Measurements from ENCODE around the gene AAMDC. TPM values are rescaled to one million over a fixed set of nuclear protein-coding genes. Genes with fewer than 3 reads are reported as not detected.

AAMDC gene
- 10 to 100 TPM; 12.7 to 13.0 TPM for total RNA-seq

DNA sequence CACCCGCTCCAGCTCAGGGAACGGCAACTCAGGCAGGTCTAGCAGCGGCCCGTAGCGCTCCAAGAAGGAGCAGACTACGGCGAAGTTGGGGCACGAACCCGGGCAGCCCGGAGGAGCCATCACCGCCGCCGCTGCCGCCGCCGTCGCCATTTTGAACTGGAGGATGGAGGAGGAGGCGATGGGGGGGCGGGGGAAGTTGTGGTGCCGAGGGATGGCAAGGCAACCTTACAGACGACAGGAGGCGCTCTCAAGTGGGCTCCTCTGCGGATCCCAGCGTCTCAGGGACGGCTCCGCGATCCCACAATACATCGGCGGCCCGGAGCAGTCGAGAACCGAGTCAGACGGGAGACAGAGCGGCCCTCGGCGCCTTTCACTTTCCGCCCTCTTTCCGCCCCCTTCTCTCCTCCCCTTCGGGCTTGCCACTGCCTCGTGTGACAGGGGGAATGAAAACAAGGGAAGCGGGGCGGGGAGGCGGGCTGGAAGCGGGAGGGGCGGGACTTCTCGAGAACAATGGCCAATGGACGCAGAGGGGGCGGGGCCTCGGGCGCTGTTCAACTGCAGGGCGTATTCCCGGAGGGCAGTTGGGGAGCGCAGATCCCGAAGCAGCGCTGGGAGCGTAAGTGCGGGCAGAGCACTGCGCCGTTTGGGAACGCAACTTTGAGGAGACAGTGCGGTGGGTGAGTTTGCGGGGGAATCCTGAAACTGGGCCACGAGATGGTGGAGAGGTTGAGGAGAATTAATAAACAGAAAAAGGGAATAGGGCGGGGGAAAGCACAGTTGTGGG lies at the start of gene AAMDC, which contains the start of gene RSF1:
TSS of gene AAMDC (plus strand) at position 580 of the 784 bp plus-strand sequence. CDS start 21,353 bp downstream, outside the sequence.
TSS of gene RSF1 (minus strand) at position 158 of the 784 bp plus-strand sequence. CDS start at position 150, 8 bp downstream.
- Mint-ChIP-seq H3K36me3 (ENCODE audit: low read depth) (peaks cover 18% of the 10 kb centered on the region), H3K4me1 (ENCODE audit: low read depth) (peaks cover 35% of the 10 kb centered on the region), H3K4me3 (peak within 1 kb of the TSS; percentile 97), H3K27me3 (ENCODE audit: low read depth) (no peaks in the 10 kb centered on the region), H3K27ac (peak within 1 kb of the TSS; percentile 93), H3K9me3 (ENCODE audit: insufficient read depth) (peaks cover 5% of the 10 kb centered on the region)
- ChIA-PET POLR2A (interaction anchor here (0.7 to 3.3 kb wide), 2 partner anchors 174 to 179 kb away, joined by 3 to 17 read pairs; partner anchors contain the start of gene INTS4), CTCF (interaction anchor here (1.0 to 4.0 kb wide), 4 partner anchors 172 to 179 kb away, joined by 3 to 25 read pairs (median 4); partner anchors contain the start of gene INTS4)
- DNase-seq (peak; percentile 98), ATAC-seq (peak; percentile 90)

DNA sequence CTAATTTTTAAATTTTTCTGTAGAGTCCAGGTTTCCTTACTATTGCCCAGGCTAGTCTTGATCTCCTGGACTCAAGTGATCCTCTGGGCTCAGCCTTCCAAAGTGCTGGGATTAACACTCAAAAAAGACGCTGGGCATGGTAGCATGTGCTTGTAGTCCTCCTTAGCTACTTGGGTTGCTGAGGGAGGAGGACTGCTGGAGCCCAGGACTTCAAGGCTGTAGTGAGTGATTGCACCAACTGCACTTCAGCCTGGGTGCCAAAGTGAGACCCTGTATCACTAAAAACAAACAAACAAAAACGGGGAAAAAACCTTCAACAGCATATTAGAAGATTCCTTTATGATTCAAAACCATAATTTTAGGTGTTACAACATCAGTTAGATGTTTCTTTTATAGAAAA lies 45.0 kb upstream of the AAMDC start:
- no peak overlapping the region for H3K27ac Mint-ChIP-seq
- H3K4me1 Mint-ChIP-seq (ENCODE audit: low read depth) = peaks cover 16% of the 10 kb centered on the region
- no peaks in the 10 kb centered on the region for H3K9me3 Mint-ChIP-seq (ENCODE audit: insufficient read depth)
- ATAC-seq (no peak), DNase-seq (no peak)
- no peaks in the 10 kb centered on the region for H3K27me3 Mint-ChIP-seq (ENCODE audit: low read depth)
- ChIA-PET CTCF (interaction anchor here (0.7 to 1.9 kb wide), 7 partner anchors 10 to 413 kb away, joined by 3 to 9 read pairs (median 4); no protein-coding TSS in a partner anchor), POLR2A (no interaction called here)
- H3K4me3 Mint-ChIP-seq = no peak overlapping the region
- H3K36me3 Mint-ChIP-seq (ENCODE audit: low read depth) = no peaks in the 10 kb centered on the region

DNA sequence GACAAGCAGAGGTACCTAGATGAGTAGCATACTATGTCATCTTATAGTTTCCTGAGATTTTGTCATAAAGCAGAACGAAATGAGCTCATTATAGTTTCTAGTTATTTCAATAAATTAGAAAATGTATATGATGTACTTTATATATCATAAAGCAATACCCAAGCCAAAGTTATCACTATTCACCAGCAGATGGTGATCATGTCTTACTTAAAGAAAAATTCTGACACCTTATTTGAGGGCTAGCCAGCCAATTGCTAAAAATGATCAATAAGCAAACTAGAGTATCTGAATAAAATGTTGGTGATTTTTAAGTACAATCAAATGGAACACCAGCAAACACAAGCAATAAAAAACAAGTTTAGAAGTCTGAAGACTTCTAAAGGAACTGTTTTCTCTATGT lies 44.5 kb upstream of the AAMDC start:
- ATAC-seq = no peak
- Mint-ChIP-seq H3K27me3 (ENCODE audit: low read depth) (no peaks in the 10 kb centered on the region), H3K36me3 (ENCODE audit: low read depth) (peaks cover under 1% of the 10 kb centered on the region), H3K27ac (no peak overlapping the region), H3K4me3 (no peak overlapping the region), H3K9me3 (ENCODE audit: insufficient read depth) (no peaks in the 10 kb centered on the region), H3K4me1 (ENCODE audit: low read depth) (peaks cover 11% of the 10 kb centered on the region)
- ChIA-PET POLR2A (no interaction called here), CTCF (interaction anchor here (0.7 to 1.9 kb wide), 6 partner anchors 10 to 413 kb away, joined by 3 to 9 read pairs (median 4); no protein-coding TSS in a partner anchor)
- DNase-seq = no peak

GRCh38 chr11:77778118-77778517 lies 42.8 kb upstream of the AAMDC start:
- ATAC-seq (no peak), DNase-seq (no peak)
- ChIA-PET CTCF (no interaction called here), POLR2A (no interaction called here)
- H3K27ac Mint-ChIP-seq = no peak overlapping the region
- H3K9me3 Mint-ChIP-seq (ENCODE audit: insufficient read depth) = no peaks in the 10 kb centered on the region
- no peak overlapping the region for H3K4me3 Mint-ChIP-seq
- no peaks in the 10 kb centered on the region for H3K27me3 Mint-ChIP-seq (ENCODE audit: low read depth)
- H3K36me3 Mint-ChIP-seq (ENCODE audit: low read depth) = peaks cover 2% of the 10 kb centered on the region
- H3K4me1 Mint-ChIP-seq (ENCODE audit: low read depth) = no peaks in the 10 kb centered on the region

DNA sequence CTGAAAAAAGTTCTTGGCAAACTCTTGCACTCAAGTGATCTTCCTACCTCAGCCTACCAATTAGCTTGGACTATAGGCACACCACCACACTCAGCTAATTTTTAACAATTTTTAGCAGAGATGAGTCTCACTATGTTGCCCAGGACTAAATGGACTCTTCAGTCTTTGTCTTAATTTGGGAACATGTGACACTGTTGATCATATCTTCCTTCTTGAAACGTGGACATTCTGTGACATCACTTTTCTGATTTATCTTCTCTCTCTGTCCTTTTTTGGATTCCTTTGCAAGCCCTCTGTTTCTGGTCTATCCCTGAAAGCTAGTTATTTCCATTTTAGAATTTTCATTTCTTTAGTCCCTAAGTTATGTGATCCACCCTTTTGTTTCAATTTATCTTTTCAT lies 42.4 kb upstream of the AAMDC start:
- H3K27me3 Mint-ChIP-seq (ENCODE audit: low read depth) = no peaks in the 10 kb centered on the region
- DNase-seq (no peak), ATAC-seq (no peak)
- POLR2A ChIA-PET = no interaction called here
- H3K4me3 Mint-ChIP-seq = no peak overlapping the region
- H3K36me3 Mint-ChIP-seq (ENCODE audit: low read depth) = peaks cover 2% of the 10 kb centered on the region
- no peak overlapping the region for H3K27ac Mint-ChIP-seq
- no peaks in the 10 kb centered on the region for H3K4me1 Mint-ChIP-seq (ENCODE audit: low read depth)
- no peaks in the 10 kb centered on the region for H3K9me3 Mint-ChIP-seq (ENCODE audit: insufficient read depth)
- CTCF ChIA-PET = interaction anchor here (0.8 kb wide), 1 partner anchor 221 kb away, joined by 3 read pairs; no protein-coding TSS in a partner anchor

GRCh38 chr11:77779935-77780334 lies 41.0 kb upstream of the AAMDC start:
- ChIA-PET CTCF (no interaction called here), POLR2A (no interaction called here)
- H3K9me3 Mint-ChIP-seq (ENCODE audit: insufficient read depth) = no peaks in the 10 kb centered on the region
- ATAC-seq (no peak), DNase-seq (no peak)
- no peaks in the 10 kb centered on the region for H3K27me3 Mint-ChIP-seq (ENCODE audit: low read depth)
- H3K27ac Mint-ChIP-seq = no peak overlapping the region
- no peak overlapping the region for H3K4me3 Mint-ChIP-seq
- H3K4me1 Mint-ChIP-seq (ENCODE audit: low read depth) = no peaks in the 10 kb centered on the region
- peaks cover 6% of the 10 kb centered on the region for H3K36me3 Mint-ChIP-seq (ENCODE audit: low read depth)

DNA sequence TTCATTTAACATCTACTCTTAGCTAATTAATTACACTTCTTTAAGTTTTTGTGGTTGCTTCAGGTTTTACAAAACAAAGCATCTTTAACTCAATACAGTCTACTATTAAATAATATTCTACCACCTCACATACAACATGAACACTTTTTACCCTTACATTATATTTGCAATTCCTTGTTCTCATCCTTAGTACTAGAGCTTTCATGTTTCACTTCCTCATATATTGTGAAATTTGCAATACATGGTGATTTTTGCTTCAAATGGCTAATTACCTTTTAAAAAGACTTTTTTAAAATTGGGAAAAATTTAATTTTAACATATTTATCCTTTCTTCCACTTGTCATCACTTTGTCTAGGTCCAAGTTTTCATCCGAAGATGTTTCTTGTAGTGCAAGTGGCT lies 37.9 kb upstream of the AAMDC start:
- ChIA-PET POLR2A (no interaction called here), CTCF (no interaction called here)
- H3K4me3 Mint-ChIP-seq = no peak overlapping the region
- ATAC-seq (no peak), DNase-seq (no peak)
- H3K36me3 Mint-ChIP-seq (ENCODE audit: low read depth) = peaks cover 9% of the 10 kb centered on the region
- H3K4me1 Mint-ChIP-seq (ENCODE audit: low read depth) = peaks cover under 1% of the 10 kb centered on the region
- H3K27me3 Mint-ChIP-seq (ENCODE audit: low read depth) = no peaks in the 10 kb centered on the region
- H3K9me3 Mint-ChIP-seq (ENCODE audit: insufficient read depth) = no peaks in the 10 kb centered on the region
- H3K27ac Mint-ChIP-seq = no peak overlapping the region

DNA sequence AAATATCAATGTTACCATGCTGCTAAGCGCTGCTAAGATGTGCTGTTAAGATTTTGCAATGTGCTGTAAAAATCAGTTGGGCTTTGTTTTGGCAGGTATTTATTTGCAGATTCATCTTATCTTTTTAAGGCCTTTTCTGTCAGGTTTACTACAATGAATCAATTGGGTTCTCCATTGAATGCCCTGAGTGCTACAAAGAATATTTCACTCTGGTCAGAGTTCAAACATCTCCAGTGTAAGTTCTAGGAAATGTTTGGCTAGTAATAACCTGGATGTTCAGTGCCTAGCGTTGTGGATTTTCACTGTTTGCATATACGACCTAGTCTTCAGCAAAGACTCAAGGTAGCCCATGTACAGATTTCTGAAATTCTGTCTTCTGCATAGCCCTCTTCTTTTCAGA lies 36.4 kb upstream of the AAMDC start:
- Mint-ChIP-seq H3K27ac (no peak overlapping the region), H3K9me3 (ENCODE audit: insufficient read depth) (no peaks in the 10 kb centered on the region), H3K27me3 (ENCODE audit: low read depth) (no peaks in the 10 kb centered on the region), H3K4me3 (no peak overlapping the region), H3K4me1 (ENCODE audit: low read depth) (peaks cover 14% of the 10 kb centered on the region), H3K36me3 (ENCODE audit: low read depth) (peaks cover 9% of the 10 kb centered on the region)
- ChIA-PET POLR2A (no interaction called here), CTCF (no interaction called here)
- ATAC-seq (no peak), DNase-seq (no peak)

GRCh38 chr11:77789061-77789730 lies 31.7 kb upstream of the AAMDC start:
- no peaks in the 10 kb centered on the region for H3K27me3 Mint-ChIP-seq (ENCODE audit: low read depth)
- ChIA-PET POLR2A (no interaction called here), CTCF (no interaction called here)
- H3K9me3 Mint-ChIP-seq (ENCODE audit: insufficient read depth) = peaks cover 16% of the 10 kb centered on the region
- peaks cover 14% of the 10 kb centered on the region for H3K4me1 Mint-ChIP-seq (ENCODE audit: low read depth)
- DNase-seq (no peak), ATAC-seq (no peak)
- peaks cover 48% of the 10 kb centered on the region for H3K36me3 Mint-ChIP-seq (ENCODE audit: low read depth)
- H3K27ac Mint-ChIP-seq = no peak overlapping the region
- H3K4me3 Mint-ChIP-seq = no peak overlapping the region

GRCh38 chr11:77789731-77790476 lies 31.0 kb upstream of the AAMDC start:
- Mint-ChIP-seq H3K36me3 (ENCODE audit: low read depth) (peaks cover 52% of the 10 kb centered on the region), H3K9me3 (ENCODE audit: insufficient read depth) (peaks cover 16% of the 10 kb centered on the region), H3K27me3 (ENCODE audit: low read depth) (no peaks in the 10 kb centered on the region), H3K27ac (no peak overlapping the region), H3K4me3 (no peak overlapping the region), H3K4me1 (ENCODE audit: low read depth) (peaks cover 14% of the 10 kb centered on the region)
- ATAC-seq (no peak), DNase-seq (no peak)
- ChIA-PET CTCF (no interaction called here), POLR2A (no interaction called here)

DNA sequence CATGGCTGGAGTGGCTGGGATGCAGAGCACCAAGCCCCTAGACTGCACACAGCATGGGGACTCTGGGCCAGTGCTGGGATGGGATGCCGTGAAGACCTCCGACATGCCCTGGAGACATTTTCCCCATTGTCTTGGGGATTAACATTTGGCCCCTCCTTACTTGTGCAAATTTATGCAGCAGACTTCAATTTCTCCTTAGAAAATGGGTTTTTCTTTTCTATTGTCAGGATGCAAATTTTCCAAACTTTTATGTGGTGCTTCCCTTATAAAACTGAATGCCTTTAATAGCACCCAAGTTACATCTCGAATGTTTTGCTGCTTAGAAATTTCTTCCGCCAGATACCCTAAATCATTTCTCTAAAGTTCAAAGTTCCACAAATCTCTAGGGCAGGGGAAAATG lies 29.6 kb upstream of the AAMDC start:
- Mint-ChIP-seq H3K9me3 (ENCODE audit: insufficient read depth) (peaks cover 16% of the 10 kb centered on the region), H3K27ac (no peak overlapping the region), H3K36me3 (ENCODE audit: low read depth) (peaks cover 49% of the 10 kb centered on the region), H3K4me1 (ENCODE audit: low read depth) (peaks cover 14% of the 10 kb centered on the region), H3K4me3 (no peak overlapping the region), H3K27me3 (ENCODE audit: low read depth) (no peaks in the 10 kb centered on the region)
- ChIA-PET POLR2A (no interaction called here), CTCF (no interaction called here)
- DNase-seq (no peak), ATAC-seq (no peak)

- peaks cover 64% of the 10 kb centered on the region for H3K36me3 Mint-ChIP-seq (ENCODE audit: low read depth)
- H3K9me3 Mint-ChIP-seq (ENCODE audit: insufficient read depth) = peaks cover 16% of the 10 kb centered on the region
- ATAC-seq = no peak
- no peak overlapping the region for H3K27ac Mint-ChIP-seq
- no peak overlapping the region for H3K4me3 Mint-ChIP-seq
- CTCF ChIA-PET = no interaction called here
- H3K27me3 Mint-ChIP-seq (ENCODE audit: low read depth) = no peaks in the 10 kb centered on the region
- peaks cover 11% of the 10 kb centered on the region for H3K4me1 Mint-ChIP-seq (ENCODE audit: low read depth)
- POLR2A ChIA-PET = no interaction called here
- no peak for DNase-seq
Observed at GRCh38 chr11:77793972-77794371, 27.0 kb upstream of the AAMDC start.

Data from activated CD8-positive, alpha-beta T cell treated with anti-CD3 and anti-CD28 coated beads, Interleukin-2, amount 10 ng/mL, durations not matched to agents 7 days and 5 days (primary cell).